ENCODE results near the gene HPSE2.

The HPSE2 gene

DNA sequence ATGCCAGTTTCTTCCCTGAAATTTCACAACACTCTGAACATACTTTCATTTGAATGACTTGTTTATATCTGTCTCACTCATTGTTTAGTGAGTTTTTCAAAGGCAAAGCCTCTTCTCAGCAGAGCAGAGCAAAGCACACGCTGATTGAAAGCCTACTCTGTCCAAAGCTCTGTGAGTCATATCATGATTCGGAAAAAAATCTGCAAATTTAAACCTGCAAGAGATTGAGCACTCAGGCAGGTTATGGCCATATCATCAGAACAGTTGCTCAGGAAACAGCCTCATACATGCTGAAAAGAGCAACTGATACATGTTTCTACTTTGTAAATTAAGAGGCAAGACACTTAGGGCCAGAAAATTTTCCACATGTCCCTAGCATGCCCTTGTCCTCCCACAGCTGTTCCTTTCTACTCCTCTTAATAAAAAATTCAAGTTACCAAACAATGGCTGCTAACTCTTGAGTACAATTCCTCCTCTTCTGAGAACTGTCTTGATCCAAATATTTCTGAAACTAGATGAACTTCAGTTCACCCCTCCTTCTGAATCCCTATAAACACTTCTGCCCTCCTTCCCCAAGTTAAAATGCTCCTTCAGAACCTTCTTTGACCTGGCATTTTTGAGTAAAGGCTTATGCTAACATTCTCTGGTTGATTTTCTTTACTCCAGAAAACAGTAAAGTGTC is 648.4 kb downstream of the HPSE2 start:
- H3K4me3 ChIP-seq (ENCODE audit: low read depth, low read length): no peak overlapping the region
- in situ Hi-C loops (cut with HindIII; ENCODE audit: low sequenced_read_pairs): no loop called here
- DNase-seq (ENCODE audit: low read depth, low spot score): no peak
- TF ChIP-seq, protein P1, sequence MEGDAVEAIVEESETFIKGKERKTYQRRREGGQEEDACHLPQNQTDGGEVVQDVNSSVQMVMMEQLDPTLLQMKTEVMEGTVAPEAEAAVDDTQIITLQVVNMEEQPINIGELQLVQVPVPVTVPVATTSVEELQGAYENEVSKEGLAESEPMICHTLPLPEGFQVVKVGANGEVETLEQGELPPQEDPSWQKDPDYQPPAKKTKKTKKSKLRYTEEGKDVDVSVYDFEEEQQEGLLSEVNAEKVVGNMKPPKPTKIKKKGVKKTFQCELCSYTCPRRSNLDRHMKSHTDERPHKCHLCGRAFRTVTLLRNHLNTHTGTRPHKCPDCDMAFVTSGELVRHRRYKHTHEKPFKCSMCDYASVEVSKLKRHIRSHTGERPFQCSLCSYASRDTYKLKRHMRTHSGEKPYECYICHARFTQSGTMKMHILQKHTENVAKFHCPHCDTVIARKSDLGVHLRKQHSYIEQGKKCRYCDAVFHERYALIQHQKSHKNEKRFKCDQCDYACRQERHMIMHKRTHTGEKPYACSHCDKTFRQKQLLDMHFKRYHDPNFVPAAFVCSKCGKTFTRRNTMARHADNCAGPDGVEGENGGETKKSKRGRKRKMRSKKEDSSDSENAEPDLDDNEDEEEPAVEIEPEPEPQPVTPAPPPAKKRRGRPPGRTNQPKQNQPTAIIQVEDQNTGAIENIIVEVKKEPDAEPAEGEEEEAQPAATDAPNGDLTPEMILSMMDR (IDR thresholded peaks at IDR 0.05; ENCODE audit: low read depth, low read length): no peak

DNA sequence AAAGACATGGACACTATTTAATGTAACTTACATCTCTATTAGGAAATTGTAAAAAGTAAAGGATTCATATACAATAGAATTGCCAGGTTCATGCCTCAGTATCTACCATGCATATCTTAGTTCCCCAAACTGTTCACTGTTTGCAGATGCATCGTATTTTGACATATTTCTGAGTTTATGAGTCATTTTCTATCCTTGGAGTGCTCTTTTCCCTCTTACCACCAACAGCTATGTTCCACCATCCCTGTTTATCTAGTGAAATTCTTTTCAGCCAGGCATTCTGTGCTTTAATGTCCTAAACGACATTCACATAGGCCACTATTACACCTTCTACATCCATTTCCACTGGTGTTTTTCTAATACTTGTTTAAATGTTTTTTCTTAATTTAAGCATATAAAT is 649.6 kb downstream of the HPSE2 start:
- DNase-seq (ENCODE audit: low read depth, low spot score): no peak
- no peak overlapping the region for H3K4me3 ChIP-seq (ENCODE audit: low read depth, low read length)
- TF ChIP-seq, protein P1 (IDR thresholded peaks at IDR 0.05; ENCODE audit: low read depth, low read length): no peak
- in situ Hi-C loops (cut with HindIII; ENCODE audit: low sequenced_read_pairs): no loop called here

DNA sequence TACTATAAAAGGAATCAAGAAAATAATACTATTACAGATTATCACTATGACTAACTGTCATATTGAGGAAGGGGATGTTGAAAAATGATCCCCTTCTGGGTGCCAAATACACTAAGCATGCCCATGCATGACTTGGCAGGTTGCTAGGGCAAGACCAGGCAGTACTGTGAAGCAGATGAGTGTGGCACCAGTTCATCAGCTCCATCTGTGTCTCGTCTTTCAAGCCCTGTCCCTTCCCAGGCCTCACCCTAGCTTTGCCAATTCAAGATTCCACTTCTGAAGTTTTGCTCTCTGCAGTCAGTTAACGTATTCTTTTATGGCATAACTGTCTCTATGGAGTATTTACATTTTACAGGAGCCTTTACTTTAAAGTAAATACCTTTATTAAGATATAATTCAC is 653.3 kb downstream of the HPSE2 start:
- no peak for DNase-seq (ENCODE audit: low read depth, low spot score)
- in situ Hi-C loops (cut with HindIII; ENCODE audit: low sequenced_read_pairs): no loop called here
- TF ChIP-seq, protein P1 (IDR thresholded peaks at IDR 0.05; ENCODE audit: low read depth, low read length): no peak
- H3K4me3 ChIP-seq (ENCODE audit: low read depth, low read length): no peak overlapping the region

DNA sequence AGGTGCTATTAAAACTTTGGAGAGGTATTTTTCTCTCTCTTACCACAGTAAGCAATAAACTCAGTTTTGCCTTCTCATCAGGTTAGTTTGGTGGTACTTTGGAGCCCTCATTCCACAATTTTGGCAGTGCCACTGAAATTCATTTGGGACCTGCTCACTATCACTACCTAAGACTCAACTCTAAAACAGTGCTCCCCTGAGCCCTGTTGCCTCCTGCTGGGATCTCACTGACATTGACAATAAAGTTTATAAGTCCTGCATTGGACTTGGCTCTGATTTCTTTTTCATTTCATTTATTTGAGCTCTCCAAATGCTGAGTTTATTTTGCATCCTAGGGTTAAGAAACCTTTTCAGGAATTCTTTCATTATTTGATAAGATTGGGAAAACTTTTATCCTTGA is 658.1 kb downstream of the HPSE2 start:
- in situ Hi-C loops (cut with HindIII; ENCODE audit: low sequenced_read_pairs): no loop called here
- no peak overlapping the region for H3K4me3 ChIP-seq (ENCODE audit: low read depth, low read length)
- DNase-seq (ENCODE audit: low read depth, low spot score): no peak
- TF ChIP-seq, protein P1 (IDR thresholded peaks at IDR 0.05; ENCODE audit: low read depth, low read length): no peak

DNA sequence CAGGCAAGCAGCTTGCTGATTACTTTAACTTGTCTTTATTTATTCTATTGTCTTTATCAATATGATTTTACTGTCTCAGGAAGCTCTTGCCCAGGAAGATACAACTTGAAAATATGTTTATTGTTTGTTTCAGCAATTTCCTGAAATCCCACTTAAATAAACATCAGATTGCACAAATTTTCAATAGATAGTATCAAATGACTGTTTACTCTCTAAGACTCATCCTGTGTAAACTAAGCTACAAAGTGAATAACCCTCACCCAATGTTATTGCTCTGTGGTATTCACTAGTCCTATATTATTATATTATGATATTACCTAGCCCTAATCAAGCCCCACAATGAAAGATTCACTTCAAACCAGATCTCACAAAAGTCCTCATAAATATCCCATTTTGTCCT is 658.5 kb downstream of the HPSE2 start:
- in situ Hi-C loops (cut with HindIII; ENCODE audit: low sequenced_read_pairs): no loop called here
- TF ChIP-seq, protein P1 (IDR thresholded peaks at IDR 0.05; ENCODE audit: low read depth, low read length): no peak
- DNase-seq (ENCODE audit: low read depth, low spot score): no peak
- no peak overlapping the region for H3K4me3 ChIP-seq (ENCODE audit: low read depth, low read length)

DNA sequence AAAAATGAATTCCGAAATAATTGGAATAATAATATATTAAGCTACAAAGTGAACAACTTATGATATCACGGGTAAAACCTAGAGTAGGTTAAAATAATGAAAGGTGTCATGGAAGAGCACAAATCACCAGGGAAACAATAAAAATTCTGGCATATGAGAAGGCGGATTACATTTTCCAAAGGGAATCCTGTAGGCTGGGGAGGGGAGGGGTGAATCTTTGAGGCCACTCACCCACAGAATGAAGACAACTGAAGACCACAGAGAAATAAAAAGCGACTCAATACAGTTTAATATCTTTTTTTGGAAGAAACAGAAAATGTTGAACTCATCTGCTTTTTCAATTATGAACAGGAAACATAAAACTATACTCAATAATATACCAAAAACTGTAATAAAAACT is 659.6 kb downstream of the HPSE2 start:
- no peak overlapping the region for H3K4me3 ChIP-seq (ENCODE audit: low read depth, low read length)
- in situ Hi-C loops (cut with HindIII; ENCODE audit: low sequenced_read_pairs): no loop called here
- no peak for DNase-seq (ENCODE audit: low read depth, low spot score)
- TF ChIP-seq, protein P1 (IDR thresholded peaks at IDR 0.05; ENCODE audit: low read depth, low read length): no peak
